GM18507 (cell line): ENCODE results near the gene GNG13.

ENCODE experiments used
- DNase-seq: peaks from one replicate; pipeline ENCODE4 v3.0.0; 2011; ENCODE audit warnings: low read depth; ENCODE audit not compliant: insufficient read length; ENCODE audit errors: extremely low spot score
- FAIRE-seq: peaks from 2 replicates; lab custom pipeline; 2011; peaks lifted over from hg19 to GRCh38; lab: Jason Lieb, UNC

GNG13 gene

GRCh38 chr16:817001-817906, 16.7 kb upstream of the GNG13 start:
- FAIRE-seq (no peak), DNase-seq (no peak)

DNA sequence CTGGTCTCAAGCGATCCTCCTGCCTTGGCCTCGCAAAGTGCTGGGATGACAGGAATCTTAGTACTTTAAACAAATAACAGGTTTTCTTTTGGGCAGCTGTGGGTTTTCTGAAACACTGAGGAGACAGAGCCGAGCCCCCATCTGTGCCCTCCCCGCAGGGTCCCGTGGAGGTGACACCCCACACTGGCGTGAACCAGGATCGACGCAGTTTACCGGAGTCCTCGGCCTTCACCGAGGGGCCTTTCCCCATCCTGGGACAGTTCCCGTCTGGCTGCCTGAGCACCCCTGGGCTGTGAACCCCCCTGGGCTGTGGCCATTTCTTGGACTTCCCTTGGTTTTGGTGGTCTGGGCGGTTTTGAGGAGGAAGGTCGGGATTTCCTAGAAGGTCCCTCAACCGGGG, 15.3 kb upstream of the GNG13 start:
- DNase-seq (no peak), FAIRE-seq (no peak)

GRCh38 chr16:814974-815373, 14.4 kb upstream of the GNG13 start:
- DNase-seq, result no peak
- FAIRE-seq, result no peak

DNA sequence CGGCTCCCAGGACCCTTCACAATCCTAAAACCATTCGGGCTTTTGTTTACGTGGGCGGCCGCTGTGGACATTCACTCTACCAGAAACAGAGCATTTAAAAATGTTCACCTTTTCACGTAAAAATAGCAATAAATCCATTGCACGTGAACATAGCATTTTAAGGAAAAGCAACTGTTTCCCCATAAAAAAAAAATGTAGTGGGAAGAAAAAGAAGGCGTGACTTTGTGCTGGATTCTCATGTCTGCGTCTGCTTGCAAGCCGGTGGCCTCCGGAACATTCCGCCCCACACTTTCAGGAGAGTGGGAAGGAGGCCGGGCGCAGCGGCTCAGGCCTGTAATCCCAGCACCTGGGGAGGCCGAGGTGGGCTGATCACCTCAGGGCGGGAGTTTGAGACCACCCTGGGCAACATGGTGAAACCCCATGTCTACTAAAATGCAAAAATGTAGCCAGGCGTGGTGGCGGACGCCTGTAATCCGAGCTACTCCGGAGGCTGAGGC, 13.4 kb upstream of the GNG13 start:
- DNase-seq, result no peak
- no peak for FAIRE-seq

GRCh38 chr16:813204-813915, 12.8 kb upstream of the GNG13 start:
- no peak for FAIRE-seq

DNA sequence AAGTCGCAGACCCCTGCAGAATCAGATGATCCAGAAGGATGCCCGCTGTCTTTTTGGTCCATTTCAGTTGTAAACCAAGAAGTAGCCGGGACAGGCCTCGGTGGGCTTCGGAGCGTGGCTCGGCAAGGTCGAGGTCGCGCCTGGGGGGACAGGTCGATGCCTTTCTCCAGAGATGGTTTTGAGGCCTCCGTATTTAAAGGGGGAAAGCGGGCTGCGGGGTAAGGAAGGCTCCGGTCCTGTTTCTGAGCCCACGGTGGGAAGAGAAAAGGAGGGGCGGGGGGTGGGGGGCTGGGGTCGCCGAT, 7.5 kb upstream of the GNG13 start:
- DNase-seq (no peak), FAIRE-seq (no peak)

More at GRCh38 chr16:813204-813915, 12.8 kb upstream of the GNG13 start:
- peak; percentile 32 for DNase-seq

GRCh38 chr16:807347-808084, 7.0 kb upstream of the GNG13 start:
- DNase-seq, result peak; percentile 97
- FAIRE-seq, result peak; percentile 99

DNA sequence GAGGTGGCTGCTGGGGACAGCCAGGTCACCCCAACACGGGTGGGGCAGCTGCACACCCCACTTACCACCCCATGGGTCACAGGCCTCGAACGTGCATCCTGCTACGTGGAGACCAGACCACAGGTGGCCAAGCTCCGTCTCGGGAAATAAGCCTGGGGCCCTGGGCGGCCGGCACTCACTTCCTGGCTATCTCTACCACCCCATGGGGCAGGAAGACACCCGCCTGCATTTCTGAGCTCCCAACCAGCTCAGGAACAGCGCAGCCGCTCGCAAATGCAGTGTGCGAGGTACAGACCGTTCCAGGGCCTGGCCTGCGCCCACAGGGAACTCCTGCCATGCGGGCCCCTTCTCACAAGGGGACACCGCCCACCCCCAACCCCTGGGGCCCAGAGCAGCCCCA, 4.9 kb upstream of the GNG13 start:
- DNase-seq (no peak), FAIRE-seq (no peak)

DNA sequence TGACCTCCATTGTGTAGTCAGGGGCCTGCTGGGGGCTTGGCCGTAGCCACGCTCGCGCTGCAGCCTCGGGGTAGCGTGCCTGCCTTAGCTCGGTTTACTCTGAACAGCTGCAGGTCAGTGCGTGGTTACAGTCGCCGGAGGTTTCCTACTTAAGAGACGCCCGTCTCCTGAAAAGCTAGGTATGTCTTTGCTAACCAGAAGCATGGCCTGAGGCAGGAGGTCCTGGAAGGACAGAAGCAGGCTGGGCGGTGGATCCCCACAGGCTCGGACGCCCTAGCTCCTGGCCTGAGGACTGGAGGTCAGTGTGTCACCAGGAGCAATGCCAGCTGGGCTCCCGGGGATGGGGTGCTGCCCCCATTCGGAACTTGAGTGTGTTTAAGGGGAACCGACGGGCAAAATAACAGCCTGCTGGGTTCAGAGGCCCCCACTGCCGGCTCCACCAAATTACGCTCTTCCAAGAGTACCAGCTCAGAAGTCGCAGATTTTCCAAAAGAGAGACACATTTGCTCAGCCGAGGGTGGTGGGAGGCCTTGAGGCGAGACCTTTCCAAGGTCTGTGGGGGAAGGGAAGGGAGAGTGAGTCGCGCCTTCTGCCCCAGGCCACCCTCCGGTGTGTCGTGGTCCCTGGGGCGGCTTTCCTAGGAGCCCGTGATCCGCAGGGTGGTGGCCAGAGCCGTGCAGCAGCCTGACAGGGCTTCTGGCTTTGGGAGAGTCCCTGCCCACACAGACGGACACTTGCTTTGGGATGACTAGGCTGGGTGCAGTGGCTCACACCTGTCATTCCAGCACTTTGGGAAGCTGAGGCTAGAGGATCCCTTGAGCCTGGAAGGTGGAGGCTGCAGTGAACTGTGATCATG, 3.9 kb upstream of the GNG13 start:
- FAIRE-seq, result no peak
- no peak for DNase-seq

DNA sequence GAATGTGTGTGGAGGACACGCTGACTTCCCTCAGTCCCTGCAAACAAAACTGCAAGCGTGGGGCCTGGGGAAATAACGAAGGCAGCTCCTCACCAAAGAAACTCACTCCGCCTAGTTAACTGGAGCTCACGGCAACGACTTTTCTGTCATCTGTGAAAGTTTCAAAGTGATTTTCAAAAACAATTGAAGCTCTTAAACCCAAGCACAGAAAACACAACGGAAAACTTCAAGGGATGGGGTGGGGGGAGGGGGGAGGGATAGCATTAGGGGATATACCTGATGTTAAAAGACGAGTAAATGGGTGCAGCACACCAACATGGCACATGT, 3.2 kb upstream of the GNG13 start:
- FAIRE-seq, result no peak

GRCh38 chr16:802914-803753, 2.6 kb upstream of the GNG13 start:
- no peak for DNase-seq
- FAIRE-seq, result no peak

More for the DNA sequence above, 3.2 kb upstream of the GNG13 start:
- DNase-seq, result no peak

DNA sequence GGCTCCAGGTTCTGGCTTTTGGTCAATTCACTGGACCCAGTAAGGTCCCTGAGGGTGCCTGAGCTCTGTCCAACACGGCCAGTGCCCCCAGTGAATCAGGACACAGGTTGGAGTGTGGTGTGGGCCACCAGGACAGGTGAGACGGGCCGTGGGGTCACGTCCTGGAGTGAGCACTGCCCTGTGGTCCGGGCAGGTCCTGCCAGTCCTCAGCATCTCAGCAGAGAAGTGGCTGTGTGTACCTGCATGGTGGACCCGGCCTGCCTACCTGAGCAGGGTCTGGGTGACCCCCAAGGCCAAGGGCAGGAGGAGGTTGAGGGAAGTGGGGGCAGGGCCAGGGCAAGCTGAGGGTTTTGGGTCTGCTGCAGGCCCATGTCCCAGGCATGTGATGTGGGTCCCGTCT, 1.9 kb upstream of the GNG13 start:
- DNase-seq (no peak), FAIRE-seq (no peak)

DNA sequence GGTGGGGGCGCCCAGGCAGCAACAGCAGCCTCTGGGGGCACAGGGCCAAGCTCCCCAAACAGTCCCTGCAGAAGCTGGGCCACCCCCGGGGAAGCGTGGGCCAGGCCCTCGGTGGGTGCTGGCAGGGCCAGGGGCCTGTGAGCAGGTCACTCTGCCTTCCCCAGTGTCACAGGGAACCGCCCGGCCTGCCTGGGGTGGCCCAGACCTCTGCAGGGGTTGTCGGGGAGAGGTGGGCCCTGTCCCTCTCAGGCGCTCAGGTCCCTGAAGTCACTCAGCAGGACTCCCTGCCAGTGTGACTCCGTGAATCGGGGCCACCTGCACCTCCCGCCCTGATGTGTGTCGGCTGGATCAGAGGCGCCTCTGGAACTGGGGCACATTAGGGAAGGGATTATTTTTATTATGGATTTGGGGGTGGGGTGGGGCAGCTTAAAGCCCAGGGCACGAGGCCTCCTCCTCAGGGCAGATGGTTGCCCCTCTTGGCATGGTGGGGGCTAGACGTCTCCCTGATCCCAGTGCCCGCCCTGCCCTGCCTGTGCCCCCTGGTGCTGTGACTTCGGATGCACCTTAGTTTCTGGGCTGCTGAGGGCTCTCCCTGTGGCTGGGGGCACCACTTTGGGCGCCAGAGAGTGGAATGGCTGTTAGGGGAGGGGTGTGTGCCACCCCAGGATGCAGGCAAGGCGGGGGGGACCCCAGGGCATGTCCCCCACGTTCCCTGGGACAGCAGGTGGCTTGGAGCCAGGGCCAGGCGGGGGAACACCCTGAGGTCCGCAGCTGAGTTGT, 1.2 kb upstream of the GNG13 start:
- DNase-seq (no peak), FAIRE-seq (no peak)

- DNase-seq, result no peak
- FAIRE-seq, result no peak
Observed at GRCh38 chr16:800834-801511, 439 bp upstream of the GNG13 start.

DNA sequence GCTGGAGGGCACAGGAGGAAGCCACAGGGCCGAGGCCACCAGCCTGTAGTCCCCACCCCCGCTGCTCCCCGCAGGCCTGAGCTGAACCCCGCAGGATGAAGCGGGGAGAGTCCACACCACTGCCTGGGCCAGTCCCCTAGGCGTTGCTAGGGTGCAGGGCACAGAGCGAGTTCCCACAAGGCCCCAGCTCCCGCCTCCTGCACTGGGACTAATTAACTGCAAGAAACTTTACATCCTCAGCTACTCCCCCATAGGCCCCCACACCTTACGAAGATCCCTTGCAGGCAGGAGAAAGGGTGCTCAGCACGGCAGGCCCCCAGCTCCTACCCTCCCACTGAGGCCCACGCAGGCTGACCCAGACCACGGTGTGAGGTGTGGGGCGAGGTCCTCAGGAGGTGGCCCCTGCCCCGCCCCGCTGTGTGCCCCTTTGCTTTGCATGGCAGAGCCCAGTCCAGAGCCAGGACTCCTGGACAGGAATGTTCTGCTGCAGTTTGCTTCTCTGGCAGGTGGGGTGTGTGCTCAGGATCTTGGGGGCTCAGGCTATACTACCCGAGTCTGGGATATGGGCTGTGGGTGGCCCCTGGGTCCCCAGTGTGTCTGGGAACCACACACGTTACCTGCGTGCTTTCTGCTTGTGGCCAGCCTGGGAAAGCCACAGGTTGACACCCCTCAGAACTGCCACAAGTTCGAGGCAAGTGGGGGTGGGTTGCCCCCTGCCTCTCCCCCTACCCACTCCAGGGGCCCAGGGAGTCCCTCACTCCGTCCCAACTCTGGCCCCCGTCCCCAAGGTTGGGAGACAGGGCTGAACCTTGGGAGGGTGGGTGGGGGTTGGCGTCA, 1.2 kb downstream of the GNG13 start:
- no peak for DNase-seq
- FAIRE-seq, result no peak

DNA sequence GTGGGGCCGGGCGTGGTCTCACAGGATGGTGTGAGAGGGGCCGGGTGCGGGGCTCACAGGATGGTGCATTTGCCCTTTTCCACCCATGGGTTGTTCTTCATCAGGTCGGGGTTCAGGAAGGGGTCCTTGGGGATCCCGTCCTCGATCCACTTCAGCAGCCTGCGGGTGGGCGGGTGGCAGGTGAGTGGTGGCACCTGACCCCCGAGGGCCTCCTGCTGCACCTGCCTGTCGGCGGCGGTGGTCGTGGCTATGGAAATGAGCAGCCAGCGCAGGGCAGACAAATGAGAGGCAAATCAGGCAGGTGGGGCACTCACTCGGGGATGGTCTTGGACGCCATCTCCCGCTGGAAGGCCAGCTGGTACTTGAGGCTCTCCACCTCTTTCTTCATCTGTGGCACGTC, 1.9 kb downstream of the GNG13 start:
- no peak for FAIRE-seq
- no peak for DNase-seq

DNA sequence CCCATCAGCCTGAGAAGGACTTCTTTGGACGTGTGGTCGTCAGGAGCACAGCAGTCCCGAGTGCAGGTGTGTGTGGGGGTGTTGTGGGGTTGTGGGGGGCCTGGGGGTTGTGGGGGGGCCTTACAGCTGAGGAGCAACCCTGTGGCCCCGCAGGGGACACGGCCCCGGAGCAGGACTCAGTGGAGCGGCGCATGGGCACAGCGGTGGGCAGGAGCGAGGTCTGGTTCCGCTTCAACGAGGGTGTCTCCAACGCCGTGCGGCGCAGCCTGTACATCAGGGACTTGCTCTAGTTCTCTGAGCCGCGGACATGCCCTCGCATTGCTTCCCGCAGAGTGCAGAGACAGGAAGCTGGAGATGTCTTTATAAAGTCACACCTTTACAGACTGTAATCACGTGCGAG, 2.8 kb downstream of the GNG13 start:
- FAIRE-seq (no peak), DNase-seq (no peak)
